Measurements from ENCODE around the gene FAM3D. TPM values are rescaled to one million over a fixed set of nuclear protein-coding genes. Genes with fewer than 3 reads are reported as not detected.

Gene FAM3D
- polyA plus RNA-seq, 1 of the 3 experiments (the other 2 are of a cell fraction), result not detected

DNA sequence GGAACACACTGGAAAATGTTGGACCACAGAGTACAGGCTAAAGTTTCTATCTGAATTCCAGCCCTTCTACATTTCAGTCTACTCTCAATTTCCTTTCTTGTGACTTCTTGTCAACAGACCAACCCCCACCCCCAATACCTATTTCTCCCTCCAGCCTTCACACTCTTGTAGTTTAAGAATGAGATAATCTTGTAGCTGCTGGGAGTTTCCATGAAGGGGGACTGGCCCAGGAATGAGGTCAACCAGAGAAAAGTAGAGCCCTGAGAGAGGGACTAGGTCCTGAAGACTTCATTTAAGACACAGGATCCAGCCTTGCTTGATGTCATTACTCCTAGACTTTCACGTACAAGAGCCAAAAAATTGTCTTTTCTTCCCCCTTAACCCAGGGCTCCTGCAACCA, 59.9 kb downstream of the FAM3D start:
- POLR2A ChIA-PET, result no interaction called here
- no peaks in the 10 kb centered on the region for H3K9me3 ChIP-seq
- no peaks in the 10 kb centered on the region for H3K4me1 ChIP-seq (ENCODE audit: control insufficient read depth in 1 of 2, insufficient read depth in 2 of 2, low read depth in 1 of 2, low read length in 1 of 2)
- no peak for DNase-seq
- no peak overlapping the region for H3K4me3 ChIP-seq (ENCODE audit: low read depth in 2 of 2, low read length in 1 of 2)
- no peak overlapping the region for H3K27ac ChIP-seq (ENCODE audit: low read depth in 2 of 2, low read length in 1 of 2)
- CTCF ChIA-PET, result interaction anchor here (1.0 to 1.4 kb wide), 5 partner anchors 9 to 27 kb away, joined by 3 to 5 read pairs (median 3); no protein-coding TSS in a partner anchor
- H3K9ac ChIP-seq, result no peak overlapping the region
- H3K9me2 ChIP-seq, result no peaks in the 10 kb centered on the region
- H3K4me2 ChIP-seq, result no peak overlapping the region
- no peak for TF ChIP-seq RFX5 (IDR thresholded peaks at IDR 0.05; ENCODE audit: low read length)
- TF ChIP-seq, protein P1, sequence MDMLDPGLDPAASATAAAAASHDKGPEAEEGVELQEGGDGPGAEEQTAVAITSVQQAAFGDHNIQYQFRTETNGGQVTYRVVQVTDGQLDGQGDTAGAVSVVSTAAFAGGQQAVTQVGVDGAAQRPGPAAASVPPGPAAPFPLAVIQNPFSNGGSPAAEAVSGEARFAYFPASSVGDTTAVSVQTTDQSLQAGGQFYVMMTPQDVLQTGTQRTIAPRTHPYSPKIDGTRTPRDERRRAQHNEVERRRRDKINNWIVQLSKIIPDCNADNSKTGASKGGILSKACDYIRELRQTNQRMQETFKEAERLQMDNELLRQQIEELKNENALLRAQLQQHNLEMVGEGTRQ (IDR thresholded peaks at IDR 0.05; ENCODE audit: borderline replicate concordance, low read depth, low read length), result no peak
- TF ChIP-seq FOXM1 (IDR thresholded peaks at IDR 0.05; ENCODE audit: low read depth), result no peak
- H4K20me1 ChIP-seq (ENCODE audit: insufficient read depth), result no peaks in the 10 kb centered on the region
- no peak overlapping the region for H2AFZ ChIP-seq (ENCODE audit: low read depth)
- peaks cover 10% of the 10 kb centered on the region; the same call in 1 of the 2 replicates for H3K27me3 ChIP-seq (ENCODE audit: insufficient read depth)
- H3K36me3 ChIP-seq (replicated peaks in 1 of 2; ENCODE audit: control insufficient read depth in 1 of 2, insufficient read depth in 2 of 2, low read length in 1 of 2), result no peaks in the 10 kb centered on the region
- no peaks in the 10 kb centered on the region for H3K79me2 ChIP-seq (ENCODE audit: insufficient read depth)
- 74% methylated on average over 1 of the region's 1 CpG for whole genome bisulfite sequencing (ENCODE audit: low lambda C conversion rate)
- H3F3A ChIP-seq (replicated peaks; ENCODE audit: insufficient read depth), result no peaks in the 10 kb centered on the region

DNA sequence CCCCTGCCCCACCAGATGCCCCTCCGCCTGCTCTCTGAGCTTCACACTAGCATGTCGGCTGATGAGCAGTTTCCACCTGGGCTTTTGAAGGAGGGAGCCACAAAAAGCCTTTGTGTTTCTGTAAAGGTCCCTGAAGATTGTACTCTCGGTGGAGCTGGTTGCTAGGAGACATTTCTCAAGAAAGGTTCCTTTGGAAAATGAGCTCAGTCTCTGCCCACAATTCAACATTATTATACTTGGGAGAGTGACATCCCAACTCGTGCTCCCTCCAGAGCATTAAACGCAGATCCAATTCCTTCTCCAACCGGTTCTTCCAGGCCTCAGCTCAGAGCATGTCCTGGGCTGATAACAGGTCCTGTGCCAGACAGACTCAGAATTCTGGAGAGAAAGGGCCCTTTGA, 62.5 kb downstream of the FAM3D start:
- TF ChIP-seq, protein P2, sequence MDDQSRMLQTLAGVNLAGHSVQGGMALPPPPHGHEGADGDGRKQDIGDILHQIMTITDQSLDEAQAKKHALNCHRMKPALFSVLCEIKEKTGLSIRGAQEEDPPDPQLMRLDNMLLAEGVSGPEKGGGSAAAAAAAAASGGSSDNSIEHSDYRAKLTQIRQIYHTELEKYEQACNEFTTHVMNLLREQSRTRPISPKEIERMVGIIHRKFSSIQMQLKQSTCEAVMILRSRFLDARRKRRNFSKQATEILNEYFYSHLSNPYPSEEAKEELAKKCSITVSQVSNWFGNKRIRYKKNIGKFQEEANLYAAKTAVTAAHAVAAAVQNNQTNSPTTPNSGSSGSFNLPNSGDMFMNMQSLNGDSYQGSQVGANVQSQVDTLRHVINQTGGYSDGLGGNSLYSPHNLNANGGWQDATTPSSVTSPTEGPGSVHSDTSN (IDR thresholded peaks at IDR 0.05), result no peak
- TF ChIP-seq NFIC (IDR thresholded peaks at IDR 0.05; ENCODE audit: borderline replicate concordance) (no peak), GABPA (IDR thresholded peaks at IDR 0.05; ENCODE audit: low read depth) (no peak), TAF1 (IDR thresholded peaks at IDR 0.05; ENCODE audit: borderline replicate concordance, low read depth, low read length) (no peak), MXI1 (IDR thresholded peaks at IDR 0.05; ENCODE audit: low read depth, low read length) (no peak), YY1 (IDR thresholded peaks at IDR 0.05; ENCODE audit: low read depth) (no peak), FOXJ3 (CRISPR knock-in tag; IDR thresholded peaks at IDR 0.05) (no peak), SIN3A (IDR thresholded peaks at IDR 0.05; ENCODE audit: borderline replicate concordance, low read depth, low read length) (no peak)
- TF ChIP-seq, protein P3, sequence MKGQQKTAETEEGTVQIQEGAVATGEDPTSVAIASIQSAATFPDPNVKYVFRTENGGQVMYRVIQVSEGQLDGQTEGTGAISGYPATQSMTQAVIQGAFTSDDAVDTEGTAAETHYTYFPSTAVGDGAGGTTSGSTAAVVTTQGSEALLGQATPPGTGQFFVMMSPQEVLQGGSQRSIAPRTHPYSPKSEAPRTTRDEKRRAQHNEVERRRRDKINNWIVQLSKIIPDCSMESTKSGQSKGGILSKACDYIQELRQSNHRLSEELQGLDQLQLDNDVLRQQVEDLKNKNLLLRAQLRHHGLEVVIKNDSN (IDR thresholded peaks at IDR 0.05; ENCODE audit: borderline replicate concordance, low read depth), result no peak
- TF ChIP-seq, protein P4, sequence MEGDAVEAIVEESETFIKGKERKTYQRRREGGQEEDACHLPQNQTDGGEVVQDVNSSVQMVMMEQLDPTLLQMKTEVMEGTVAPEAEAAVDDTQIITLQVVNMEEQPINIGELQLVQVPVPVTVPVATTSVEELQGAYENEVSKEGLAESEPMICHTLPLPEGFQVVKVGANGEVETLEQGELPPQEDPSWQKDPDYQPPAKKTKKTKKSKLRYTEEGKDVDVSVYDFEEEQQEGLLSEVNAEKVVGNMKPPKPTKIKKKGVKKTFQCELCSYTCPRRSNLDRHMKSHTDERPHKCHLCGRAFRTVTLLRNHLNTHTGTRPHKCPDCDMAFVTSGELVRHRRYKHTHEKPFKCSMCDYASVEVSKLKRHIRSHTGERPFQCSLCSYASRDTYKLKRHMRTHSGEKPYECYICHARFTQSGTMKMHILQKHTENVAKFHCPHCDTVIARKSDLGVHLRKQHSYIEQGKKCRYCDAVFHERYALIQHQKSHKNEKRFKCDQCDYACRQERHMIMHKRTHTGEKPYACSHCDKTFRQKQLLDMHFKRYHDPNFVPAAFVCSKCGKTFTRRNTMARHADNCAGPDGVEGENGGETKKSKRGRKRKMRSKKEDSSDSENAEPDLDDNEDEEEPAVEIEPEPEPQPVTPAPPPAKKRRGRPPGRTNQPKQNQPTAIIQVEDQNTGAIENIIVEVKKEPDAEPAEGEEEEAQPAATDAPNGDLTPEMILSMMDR (IDR thresholded peaks at IDR 0.05), result no peak
- Histone ChIP-seq H3K9ac (no peak overlapping the region), H3K9me2 (no peaks in the 10 kb centered on the region), H3K27ac (ENCODE audit: low read depth in 2 of 2, low read length in 1 of 2) (no peak overlapping the region), H3K27me3 (ENCODE audit: insufficient read depth) (peaks cover 10% of the 10 kb centered on the region; the same call in 1 of the 2 replicates), H3K9me3 (no peaks in the 10 kb centered on the region), H3K36me3 (replicated peaks in 1 of 2; ENCODE audit: control insufficient read depth in 1 of 2, insufficient read depth in 2 of 2, low read length in 1 of 2) (no peaks in the 10 kb centered on the region), H3K4me2 (no peak overlapping the region), H3K4me3 (ENCODE audit: low read depth in 2 of 2, low read length in 1 of 2) (no peak overlapping the region), H3F3A (replicated peaks; ENCODE audit: insufficient read depth) (no peaks in the 10 kb centered on the region), H3K79me2 (ENCODE audit: insufficient read depth) (no peaks in the 10 kb centered on the region), H4K20me1 (ENCODE audit: insufficient read depth) (no peaks in the 10 kb centered on the region), H3K4me1 (ENCODE audit: control insufficient read depth in 1 of 2, insufficient read depth in 2 of 2, low read depth in 1 of 2, low read length in 1 of 2) (no peaks in the 10 kb centered on the region), H2AFZ (ENCODE audit: low read depth) (no peak overlapping the region)
- DNase-seq, result no peak
- CTCF ChIA-PET, result interaction anchor here (0.7 to 1.6 kb wide), 5 partner anchors 12 to 37 kb away, joined by 3 to 4 read pairs (median 3); no protein-coding TSS in a partner anchor
- POLR2A ChIA-PET, result no interaction called here
- WGBS (ENCODE audit: low lambda C conversion rate), result 75% methylated on average over 6 of the region's 6 CpGs

Data from SK-N-SH (cell line).